Osteoblast (primary cell): Measurements from ENCODE around the gene KYAT1. TPM values are rescaled to one million over a fixed set of nuclear protein-coding genes. Genes with fewer than 3 reads are reported as not detected.

Experiments
- DNase-seq: peaks from one replicate; pipeline ENCODE4 v3.0.0; 2011; ENCODE audit warnings: low spot score, mixed read lengths; ENCODE audit not compliant: insufficient read length; ENCODE audit errors: missing footprints
- H2AFZ ChIP-seq: 2 replicates; pipeline ENCODE4 v1.6.0; 2011; ENCODE audit warnings: mild to moderate bottlenecking, low read length
- H3K27ac ChIP-seq: 2 replicates; pipeline ENCODE4 v1.5.1; 2011; ENCODE audit warnings: mild to moderate bottlenecking, low read depth, low read length, moderate library complexity
- H3K27me3 ChIP-seq: 2 replicates; pipeline ENCODE4 v1.6.0; 2012; ENCODE audit warnings: mild to moderate bottlenecking, control low read depth, inconsistent platforms, low read length, moderate library complexity; ENCODE audit not compliant: insufficient read depth
- H3K36me3 ChIP-seq: 2 replicates; pipeline ENCODE4 v1.5.1; 2011; ENCODE audit warnings: mild to moderate bottlenecking, low read length, control low read depth, moderate library complexity; ENCODE audit not compliant: insufficient read depth
- H3K4me1 ChIP-seq: 2 replicates; pipeline ENCODE4 v1.5.1; 2011; ENCODE audit warnings: mild to moderate bottlenecking, low read length, control low read depth, moderate library complexity; ENCODE audit not compliant: insufficient read depth
- H3K4me2 ChIP-seq: 2 replicates; pipeline ENCODE4 v1.6.0; 2011; ENCODE audit warnings: mild to moderate bottlenecking, low read length; ENCODE audit not compliant: insufficient read depth
- H3K4me3 ChIP-seq: fragments of 200-600 bp; sonication (generic); 3 replicates; pipeline ENCODE4 v1.5.1; 2012; ENCODE audit warnings: mild to moderate bottlenecking, low read length, inconsistent platforms; ENCODE audit not compliant: insufficient read depth
- H3K79me2 ChIP-seq: 2 replicates; pipeline ENCODE4 v1.6.0; 2012; ENCODE audit warnings: mild to moderate bottlenecking, low read length, control low read depth, inconsistent platforms; ENCODE audit not compliant: insufficient read depth
- H3K9me3 ChIP-seq: 2 replicates; pipeline ENCODE4 v1.5.1; 2011; ENCODE audit warnings: low read depth, low read length, control low read depth
- H4K20me1 ChIP-seq: 2 replicates; pipeline ENCODE4 v1.6.0; 2012; ENCODE audit warnings: mild to moderate bottlenecking, low read length, control low read depth; ENCODE audit not compliant: insufficient read depth
- total RNA-seq: library from RNA; depleted of rRNA; stranded (reverse); fragments of >200 nt; gene quantifications from 2 replicates; pipeline ENCODE4 v1.2.3, GENCODE V29; 2012
- TF ChIP-seq, protein P1 (sequence below): IDR thresholded peaks from 2 replicates; pipeline ENCODE4 v1.5.1; 2011; ENCODE audit warnings: mild to moderate bottlenecking, low read depth, low read length, moderate library complexity; ENCODE audit errors: extremely low read depth

The KYAT1 gene
- total RNA-seq, 1 donor = 3.3 TPM

DNA sequence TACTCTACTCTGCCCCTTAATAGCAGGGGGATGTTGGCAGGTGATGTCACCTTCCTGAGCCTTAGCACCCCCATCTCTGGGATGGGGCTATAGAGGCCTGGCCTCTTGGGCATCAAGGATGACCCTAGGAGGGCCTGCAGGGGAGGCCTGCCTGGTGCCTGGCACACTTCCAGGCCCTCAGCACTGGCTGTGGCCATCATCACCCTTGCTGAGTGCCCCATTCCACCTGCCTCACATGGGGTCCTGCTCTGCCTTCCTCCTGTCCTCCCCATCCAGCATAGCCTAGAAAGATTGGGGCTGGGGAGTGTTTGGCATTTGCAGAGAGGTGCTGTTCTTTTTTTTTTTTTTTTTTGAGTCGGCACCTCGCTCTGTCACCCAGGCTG, 21.3 kb upstream of the KYAT1 start:
- Histone ChIP-seq H3K9me3 (no peaks in the 10 kb centered on the region), H3K4me1 (peaks cover 6% of the 10 kb centered on the region), H3K4me2 (no peak overlapping the region), H4K20me1 (peaks cover 3% of the 10 kb centered on the region), H2AFZ (no peak overlapping the region), H3K27me3 (no peaks in the 10 kb centered on the region), H3K27ac (no peak overlapping the region), H3K36me3 (peaks cover 30% of the 10 kb centered on the region), H3K79me2 (peaks cover 58% of the 10 kb centered on the region), H3K4me3 (no peak overlapping the region)
- no peak for DNase-seq
- TF ChIP-seq, protein P1, sequence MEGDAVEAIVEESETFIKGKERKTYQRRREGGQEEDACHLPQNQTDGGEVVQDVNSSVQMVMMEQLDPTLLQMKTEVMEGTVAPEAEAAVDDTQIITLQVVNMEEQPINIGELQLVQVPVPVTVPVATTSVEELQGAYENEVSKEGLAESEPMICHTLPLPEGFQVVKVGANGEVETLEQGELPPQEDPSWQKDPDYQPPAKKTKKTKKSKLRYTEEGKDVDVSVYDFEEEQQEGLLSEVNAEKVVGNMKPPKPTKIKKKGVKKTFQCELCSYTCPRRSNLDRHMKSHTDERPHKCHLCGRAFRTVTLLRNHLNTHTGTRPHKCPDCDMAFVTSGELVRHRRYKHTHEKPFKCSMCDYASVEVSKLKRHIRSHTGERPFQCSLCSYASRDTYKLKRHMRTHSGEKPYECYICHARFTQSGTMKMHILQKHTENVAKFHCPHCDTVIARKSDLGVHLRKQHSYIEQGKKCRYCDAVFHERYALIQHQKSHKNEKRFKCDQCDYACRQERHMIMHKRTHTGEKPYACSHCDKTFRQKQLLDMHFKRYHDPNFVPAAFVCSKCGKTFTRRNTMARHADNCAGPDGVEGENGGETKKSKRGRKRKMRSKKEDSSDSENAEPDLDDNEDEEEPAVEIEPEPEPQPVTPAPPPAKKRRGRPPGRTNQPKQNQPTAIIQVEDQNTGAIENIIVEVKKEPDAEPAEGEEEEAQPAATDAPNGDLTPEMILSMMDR = no peak

DNA sequence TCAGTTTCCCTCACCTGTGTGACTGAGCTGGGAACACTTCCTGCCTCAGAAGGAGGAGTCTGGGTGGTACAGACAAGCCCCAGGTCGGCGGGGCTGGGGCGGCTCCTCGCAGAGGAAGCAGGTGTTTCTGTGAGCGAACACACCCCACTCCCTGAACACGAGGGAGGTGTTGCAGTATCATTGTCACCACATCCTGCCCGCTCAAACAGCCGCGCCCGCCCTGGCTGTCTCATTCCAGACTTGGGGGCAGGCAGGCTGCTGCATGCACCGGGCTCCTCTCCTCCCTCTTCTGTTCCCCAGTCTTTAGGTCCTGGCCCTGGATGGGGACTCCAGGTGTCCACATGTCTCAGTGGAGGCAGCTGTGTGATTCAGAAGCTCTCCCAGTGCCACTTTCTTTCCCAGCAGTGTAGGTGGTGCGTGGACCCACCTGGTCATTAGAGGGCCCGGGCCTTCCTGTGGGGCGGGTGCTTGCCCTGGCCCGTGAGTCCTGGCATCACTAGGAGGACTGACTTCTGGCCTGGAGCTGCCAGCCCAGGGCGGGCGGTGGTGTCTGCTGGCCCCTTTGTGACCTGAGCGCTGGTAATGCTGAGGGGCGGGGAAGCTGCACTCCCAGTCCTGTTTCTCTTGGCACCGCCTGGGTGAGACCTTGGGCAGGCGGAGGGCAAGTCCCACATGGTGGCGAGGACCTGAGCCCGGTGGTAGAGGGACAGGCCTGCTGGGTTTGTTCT, 20.8 kb upstream of the KYAT1 start:
- H3K27ac ChIP-seq = no peak overlapping the region
- peaks cover 3% of the 10 kb centered on the region for H4K20me1 ChIP-seq
- H3K79me2 ChIP-seq = peaks cover 54% of the 10 kb centered on the region
- TF ChIP-seq, protein P1 = no peak
- no peak overlapping the region for H2AFZ ChIP-seq
- H3K36me3 ChIP-seq = peaks cover 24% of the 10 kb centered on the region
- no peak overlapping the region for H3K4me3 ChIP-seq
- DNase-seq = peak; percentile 63
- H3K27me3 ChIP-seq = no peaks in the 10 kb centered on the region
- H3K4me1 ChIP-seq = peaks cover 6% of the 10 kb centered on the region
- no peak overlapping the region for H3K4me2 ChIP-seq
- H3K9me3 ChIP-seq = no peaks in the 10 kb centered on the region

DNA sequence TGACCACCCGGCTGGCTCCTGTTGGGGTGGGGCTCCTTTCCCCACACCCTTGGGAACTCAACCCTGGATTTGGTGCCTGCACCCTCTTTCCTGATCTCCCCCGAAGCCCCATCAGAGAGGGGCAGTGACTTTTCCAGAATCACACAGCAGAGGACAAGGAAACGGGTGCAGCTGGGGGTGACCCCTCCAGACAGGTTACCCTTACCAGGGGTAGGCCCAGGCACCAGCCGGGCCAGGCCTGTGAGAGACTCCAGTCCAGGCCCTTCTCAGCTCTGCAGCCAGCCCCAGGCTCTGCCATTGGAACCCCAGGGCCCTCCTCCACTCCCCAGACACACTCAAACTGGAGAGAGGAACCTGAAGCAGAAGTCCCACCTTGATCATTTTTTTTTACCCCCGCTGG, 20.1 kb upstream of the KYAT1 start:
- Histone ChIP-seq H4K20me1 (peaks cover 3% of the 10 kb centered on the region), H3K4me1 (peaks cover 6% of the 10 kb centered on the region), H3K4me3 (no peak overlapping the region), H3K79me2 (peaks cover 51% of the 10 kb centered on the region), H2AFZ (no peak overlapping the region), H3K9me3 (no peaks in the 10 kb centered on the region), H3K36me3 (peaks cover 24% of the 10 kb centered on the region), H3K4me2 (no peak overlapping the region), H3K27me3 (no peaks in the 10 kb centered on the region), H3K27ac (no peak overlapping the region)
- DNase-seq = peak; percentile 11
- TF ChIP-seq, protein P1 = no peak

DNA sequence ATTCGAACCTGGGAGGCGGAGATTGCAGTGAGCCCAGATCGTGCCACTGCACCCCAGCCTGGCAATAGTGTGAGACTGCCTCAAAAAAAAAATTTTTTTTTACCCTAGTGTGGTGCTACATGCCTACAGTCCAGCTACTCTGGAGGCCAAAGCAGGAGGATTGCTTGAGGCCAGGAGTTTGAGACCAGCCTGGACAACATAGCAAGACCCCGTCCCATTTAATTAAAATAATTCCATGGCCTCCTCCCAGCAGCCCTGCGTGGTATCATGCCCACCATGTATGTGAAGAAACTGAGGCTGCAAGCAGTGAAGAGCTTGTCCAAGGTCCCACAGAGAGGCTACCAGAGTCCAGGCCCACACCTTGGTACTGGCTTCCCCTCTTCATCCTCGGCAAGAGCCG, 19.6 kb upstream of the KYAT1 start:
- Histone ChIP-seq H3K27me3 (no peaks in the 10 kb centered on the region), H3K4me1 (peaks cover 6% of the 10 kb centered on the region), H3K79me2 (peaks cover 53% of the 10 kb centered on the region)

More for the DNA sequence above, 19.6 kb upstream of the KYAT1 start:
- Histone ChIP-seq H3K4me2 (no peak overlapping the region), H2AFZ (no peak overlapping the region), H3K9me3 (no peaks in the 10 kb centered on the region), H4K20me1 (peaks cover 4% of the 10 kb centered on the region), H3K4me3 (no peak overlapping the region), H3K36me3 (peaks cover 26% of the 10 kb centered on the region), H3K27ac (no peak overlapping the region)
- no peak for DNase-seq
- TF ChIP-seq, protein P1 = no peak
